Esophagus (tissue), 2 donors: ENCODE measurements around the gene GLB1L2. TPM values are rescaled to one million over a fixed set of nuclear protein-coding genes. Genes with fewer than 3 reads are reported as not detected.

Source experiments
- H3K27ac ChIP-seq, 2 donors: one replicate each; pipeline ENCODE4 v1.5.1; 2013; ENCODE audit warnings: low read depth in 2 of 2, mild to moderate bottlenecking in 2 of 2, inconsistent platforms in 1 of 2, low read length in 1 of 2, moderate library complexity in 1 of 2
- H3K27me3 ChIP-seq, 2 donors: one replicate each; pipeline ENCODE4 v1.6.1; 2013; ENCODE audit warnings: low read length in 2 of 2, control low read depth in 1 of 2, mild to moderate bottlenecking in 1 of 2; ENCODE audit not compliant: insufficient read depth in 2 of 2, control insufficient read depth in 1 of 2
- H3K36me3 ChIP-seq, 2 donors: one replicate each; pipeline ENCODE4 v1.6.1; 2013; ENCODE audit warnings: low read length in 1 of 2; ENCODE audit not compliant: control insufficient read depth in 2 of 2, insufficient read depth in 2 of 2
- H3K4me1 ChIP-seq, 2 donors: one replicate each; pipeline ENCODE4 v1.6.1; 2013; ENCODE audit warnings: low read length in 1 of 2; ENCODE audit not compliant: control insufficient read depth in 2 of 2, insufficient read depth in 2 of 2
- H3K4me3 ChIP-seq, 2 donors: one replicate each; pipeline ENCODE4 v1.5.1; 2013; ENCODE audit warnings: low read length in 2 of 2, mild to moderate bottlenecking in 2 of 2, low read depth in 1 of 2, moderate library complexity in 1 of 2
- H3K9me3 ChIP-seq, 2 donors: one replicate each; pipeline ENCODE4 v1.6.1; 2013; ENCODE audit warnings: mild to moderate bottlenecking in 2 of 2, low read depth in 1 of 2, low read length in 1 of 2, moderate library complexity in 1 of 2; ENCODE audit not compliant: control insufficient read depth in 2 of 2, insufficient read depth in 1 of 2
- WGBS, 2 donors: extraction: QIAGEN DNeasy Blood & Tissue Kit; methylation state at CpG; one replicate each; pipeline ENCODE4 v1.1.7; 2013; 5-methylcytosine and 5-hydroxymethylcytosine counted together
- polyA plus RNA-seq, 2 donors: library from polyadenylated mRNA; stranded (reverse); fragments of 200-250 nt; gene quantifications; one replicate each; pipeline ENCODE4 v1.2.3, GENCODE V29; 2013
- donor health status: healthy with polysubstance abuse.
- donor health status: Bipolar disorder and iron deficiency.

Gene GLB1L2
- polyA plus RNA-seq, 2 donors: 2.4 to 3.2 TPM

GRCh38 chr11:134395002-134395401, 63.2 kb downstream of the GLB1L2 start:
- H3K4me3 ChIP-seq: no peak overlapping the region
- no peaks in the 10 kb centered on the region for H3K9me3 ChIP-seq
- WGBS, 2 donors: 75 to 83% methylated on average over 12 of the region's 12 CpGs
- no peak overlapping the region for H3K27ac ChIP-seq
- no peaks in the 10 kb centered on the region for H3K4me1 ChIP-seq
- H3K27me3 ChIP-seq: no peaks in the 10 kb centered on the region
- no peaks in the 10 kb centered on the region for H3K36me3 ChIP-seq

DNA sequence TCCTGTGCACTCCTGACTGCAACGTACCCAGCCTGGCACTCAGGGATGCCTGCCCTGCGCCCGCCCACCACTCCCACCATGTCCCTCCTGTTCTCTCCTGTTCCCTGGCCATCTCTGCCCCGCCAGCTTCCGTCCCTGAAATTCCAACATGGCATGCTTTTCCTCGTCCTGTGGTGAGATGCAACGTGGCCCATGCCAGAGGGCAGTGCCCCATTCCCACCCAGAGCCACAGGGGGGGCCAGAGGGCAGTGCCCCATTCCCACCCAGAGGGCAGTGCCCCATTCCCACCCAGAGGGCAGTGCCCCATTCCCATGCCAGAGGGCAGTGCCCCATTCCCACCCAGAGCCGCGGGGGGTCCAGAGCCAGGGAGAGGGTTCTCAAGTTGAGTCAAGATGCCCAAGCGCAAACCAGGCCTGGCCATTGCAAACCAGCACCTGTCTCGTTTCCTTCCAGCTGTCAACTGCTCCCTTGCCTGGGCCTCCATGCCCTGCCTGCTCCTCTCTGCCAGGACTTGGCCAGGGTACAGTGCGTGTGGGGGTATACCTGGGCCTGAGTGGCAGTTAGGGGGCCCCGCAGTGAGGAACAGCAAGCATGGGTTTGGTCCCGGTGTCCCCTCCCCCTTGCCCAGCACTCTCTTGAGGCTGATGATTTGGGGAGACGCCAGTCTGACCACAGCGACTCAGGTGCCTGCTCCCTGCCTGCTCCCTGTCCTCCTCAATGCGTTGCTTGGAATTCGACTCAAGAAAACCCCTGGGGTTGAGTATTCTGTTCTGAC, 65.7 kb downstream of the GLB1L2 start:
- H3K4me3 ChIP-seq: no peak overlapping the region
- no peaks in the 10 kb centered on the region for H3K36me3 ChIP-seq
- H3K4me1 ChIP-seq: no peaks in the 10 kb centered on the region
- no peak overlapping the region for H3K27ac ChIP-seq
- no peaks in the 10 kb centered on the region for H3K27me3 ChIP-seq
- 81 to 83% methylated on average over 18 of the region's 18 CpGs for WGBS, 2 donors
- H3K9me3 ChIP-seq: no peaks in the 10 kb centered on the region

DNA sequence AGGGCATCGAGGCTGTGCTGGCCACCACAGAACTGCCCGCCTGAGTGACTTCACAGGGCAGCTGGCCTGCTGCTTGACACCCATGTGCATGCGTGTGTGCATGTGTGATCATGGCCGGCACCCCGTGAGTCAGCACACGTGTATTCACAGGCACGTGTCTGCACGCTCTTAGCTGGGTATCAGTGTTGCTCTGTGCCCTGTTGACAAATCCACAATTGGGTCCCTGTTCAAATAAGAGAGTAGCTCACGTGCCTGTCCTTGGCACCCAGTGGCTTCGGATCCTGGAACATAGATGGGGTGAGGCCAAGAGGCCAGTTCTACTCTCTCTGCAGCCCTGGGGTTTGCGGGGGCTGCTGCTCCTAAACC, 66.3 kb downstream of the GLB1L2 start:
- Histone ChIP-seq H3K9me3 (no peaks in the 10 kb centered on the region), H3K27ac (no peak overlapping the region), H3K27me3 (no peaks in the 10 kb centered on the region), H3K4me3 (no peak overlapping the region), H3K36me3 (no peaks in the 10 kb centered on the region), H3K4me1 (no peaks in the 10 kb centered on the region)
- WGBS, 2 donors: 67 to 74% methylated on average over 11 of the region's 11 CpGs

DNA sequence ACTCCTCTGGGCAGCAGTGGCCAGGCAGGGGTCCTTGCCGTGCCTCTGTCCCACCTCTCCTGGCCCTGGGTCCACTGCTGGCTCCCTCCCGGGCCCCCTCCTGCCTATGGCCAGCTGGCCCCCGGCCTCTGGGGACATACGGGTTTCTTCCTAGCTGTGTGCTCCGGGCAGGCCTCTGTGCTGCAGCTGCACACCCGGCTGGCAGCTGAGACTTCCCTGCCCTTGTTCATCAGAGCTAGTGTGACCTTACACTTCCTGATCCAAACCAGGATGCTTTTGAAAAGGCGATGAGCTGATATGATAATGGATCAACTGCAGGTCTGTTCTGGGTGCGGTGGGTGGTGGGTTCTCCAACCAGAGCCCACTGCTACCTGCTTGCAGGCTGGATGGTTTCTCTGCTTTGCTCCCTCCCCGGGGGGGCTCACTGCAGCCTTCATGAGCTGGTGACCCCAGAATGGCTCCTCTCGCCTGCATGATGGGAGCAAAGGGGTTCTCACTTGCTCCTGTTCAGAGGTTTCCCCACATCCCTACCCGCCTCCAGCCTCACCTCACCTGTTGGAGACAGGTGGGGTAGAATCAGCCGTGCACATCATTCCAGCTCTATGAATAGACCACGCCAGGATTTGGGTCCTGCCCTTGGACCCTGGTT, 67.0 kb downstream of the GLB1L2 start:
- WGBS, 2 donors: 66 to 70% methylated on average over 13 of the region's 13 CpGs
- H3K4me3 ChIP-seq: no peak overlapping the region
- no peaks in the 10 kb centered on the region for H3K27me3 ChIP-seq
- H3K9me3 ChIP-seq: no peaks in the 10 kb centered on the region
- H3K27ac ChIP-seq: no peak overlapping the region
- H3K36me3 ChIP-seq: no peaks in the 10 kb centered on the region
- no peaks in the 10 kb centered on the region for H3K4me1 ChIP-seq

GRCh38 chr11:134399293-134399654, 67.5 kb downstream of the GLB1L2 start:
- Histone ChIP-seq H3K27ac (no peak overlapping the region), H3K27me3 (no peaks in the 10 kb centered on the region), H3K36me3 (no peaks in the 10 kb centered on the region), H3K4me1 (no peaks in the 10 kb centered on the region), H3K4me3 (no peak overlapping the region), H3K9me3 (no peaks in the 10 kb centered on the region)
- 77 to 87% methylated on average over 8 of the region's 8 CpGs for WGBS, 2 donors

DNA sequence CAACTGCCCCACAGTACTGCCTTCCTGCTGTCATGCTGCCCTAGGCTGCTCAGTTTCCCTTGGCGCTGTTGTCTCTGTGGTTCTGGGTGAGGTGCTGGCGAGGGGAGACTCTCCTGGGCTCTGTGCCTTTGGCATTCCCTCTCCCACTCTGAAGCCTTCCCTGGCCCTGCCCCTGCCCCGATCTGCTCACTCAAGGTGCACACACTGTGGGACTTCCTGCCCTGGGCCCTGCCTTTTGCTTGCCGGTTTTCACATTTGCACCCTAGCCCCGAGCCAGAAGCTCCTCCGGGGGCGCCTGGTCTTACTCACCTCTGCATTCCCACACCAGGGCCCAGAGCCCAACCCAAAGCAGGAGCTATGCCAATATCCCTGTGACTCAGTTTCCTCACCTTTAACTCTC, 68.2 kb downstream of the GLB1L2 start:
- Histone ChIP-seq H3K36me3 (no peaks in the 10 kb centered on the region), H3K4me1 (no peaks in the 10 kb centered on the region)
- 76 to 77% methylated on average over 7 of the region's 7 CpGs for WGBS, 2 donors

GRCh38 chr11:134401825-134402809, 70.3 kb downstream of the GLB1L2 start:
- WGBS, 2 donors: 66 to 72% methylated on average over 17 to 19 of the region's 19 CpGs
- H3K9me3 ChIP-seq: no peaks in the 10 kb centered on the region
- H3K4me1 ChIP-seq: no peaks in the 10 kb centered on the region
- no peak overlapping the region for H3K4me3 ChIP-seq
- H3K27ac ChIP-seq: no peak overlapping the region
- no peaks in the 10 kb centered on the region for H3K36me3 ChIP-seq
- H3K27me3 ChIP-seq: no peaks in the 10 kb centered on the region

More for the DNA sequence above, 68.2 kb downstream of the GLB1L2 start:
- Histone ChIP-seq H3K9me3 (no peaks in the 10 kb centered on the region), H3K27me3 (no peaks in the 10 kb centered on the region), H3K27ac (no peak overlapping the region), H3K4me3 (no peak overlapping the region)

DNA sequence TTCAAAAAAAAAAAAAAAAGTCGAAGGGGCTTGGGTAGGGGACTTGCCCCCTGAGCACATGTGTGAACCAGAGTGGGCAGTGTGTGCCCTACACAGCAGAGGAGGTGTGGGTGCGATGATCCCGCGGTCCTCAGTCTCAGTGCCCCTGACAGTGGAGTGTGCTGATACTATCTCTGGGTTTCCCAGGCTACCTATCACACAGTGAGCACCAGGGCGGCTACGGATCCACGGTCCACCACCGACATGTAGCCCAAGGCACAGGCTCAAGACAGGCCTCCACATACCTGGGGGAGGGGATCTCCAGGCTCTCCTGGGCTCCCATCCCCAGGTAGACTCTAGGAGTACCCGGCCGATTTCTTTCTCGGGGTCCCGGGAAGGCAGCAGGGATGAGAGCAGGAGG, 71.1 kb downstream of the GLB1L2 start:
- no peaks in the 10 kb centered on the region for H3K36me3 ChIP-seq
- no peaks in the 10 kb centered on the region for H3K4me1 ChIP-seq
- H3K27ac ChIP-seq: no peak overlapping the region
- 88 to 91% methylated on average over 12 of the region's 12 CpGs for WGBS, 2 donors
- H3K27me3 ChIP-seq: no peaks in the 10 kb centered on the region
- H3K9me3 ChIP-seq: no peaks in the 10 kb centered on the region
- H3K4me3 ChIP-seq: no peak overlapping the region

DNA sequence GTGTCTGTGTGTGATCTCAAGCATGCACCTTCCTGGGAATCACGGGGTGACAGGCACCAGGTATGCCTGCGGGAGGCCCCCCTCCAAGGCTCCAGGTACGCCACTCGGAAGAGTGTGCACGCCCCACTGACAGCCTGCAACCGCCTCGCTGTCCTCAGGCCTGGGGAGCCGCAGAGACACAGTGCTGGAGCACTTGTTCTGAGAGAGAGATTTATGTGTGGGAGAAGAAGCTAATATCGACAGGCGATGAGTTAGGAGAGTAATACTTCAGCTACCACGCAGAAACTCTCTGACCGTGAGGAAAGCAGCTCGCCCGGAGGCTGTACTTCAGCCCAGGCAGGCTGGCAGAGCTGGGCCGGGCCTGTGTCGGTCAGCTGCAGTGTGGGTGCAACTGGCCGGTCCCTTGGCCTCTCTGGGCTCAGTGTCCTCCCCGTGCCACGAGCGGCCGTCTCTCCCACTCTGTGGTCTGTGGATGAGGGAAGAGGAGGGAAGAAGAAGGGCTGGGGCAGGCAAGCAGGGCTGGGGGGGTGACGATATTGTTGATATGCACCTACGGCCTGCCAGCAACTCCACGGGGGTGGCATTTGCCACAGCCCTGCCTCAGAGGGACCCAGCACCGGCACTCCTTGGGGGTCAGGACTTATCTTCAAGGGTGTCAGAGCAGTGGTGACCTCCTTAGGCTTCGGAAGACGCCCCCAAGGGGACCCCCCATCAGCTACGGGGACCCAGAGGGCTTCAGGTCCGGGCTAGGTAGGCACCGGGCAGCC, 73.0 kb downstream of the GLB1L2 start:
- Histone ChIP-seq H3K9me3 (no peaks in the 10 kb centered on the region), H3K36me3 (no peaks in the 10 kb centered on the region), H3K27me3 (no peaks in the 10 kb centered on the region), H3K4me3 (no peak overlapping the region), H3K4me1 (no peaks in the 10 kb centered on the region), H3K27ac (no peak overlapping the region)
- 88 to 89% methylated on average over 30 of the region's 30 CpGs for WGBS, 2 donors
